ENCODE results near the gene SLC6A7.
"Not testable (repeated sequence)": the region's sequence is repeated elsewhere in the genome, so short reads cannot be mapped to it uniquely, and the experiment has no call there.

SLC6A7 gene

DNA sequence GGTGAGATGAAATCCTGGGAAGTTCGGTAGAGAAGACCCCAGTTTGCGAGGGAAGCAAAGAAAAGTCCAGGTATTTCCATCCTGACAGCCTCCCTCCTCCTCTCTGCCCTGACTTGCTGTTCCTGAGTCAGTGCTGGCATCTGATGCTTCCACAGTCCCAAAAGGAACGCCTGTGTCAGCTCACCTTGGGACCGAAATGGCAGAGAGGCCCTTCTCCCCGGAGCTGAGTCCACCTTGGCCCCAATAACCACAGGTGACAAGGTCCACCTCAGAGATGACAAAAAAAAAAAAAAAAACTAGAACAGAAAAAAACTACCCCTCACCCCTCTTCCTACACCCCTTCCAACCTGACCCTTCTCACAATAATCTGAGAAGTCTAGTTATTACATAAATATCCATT is 31.6 kb downstream of the SLC6A7 start:
- DNase-seq, result no peak

DNA sequence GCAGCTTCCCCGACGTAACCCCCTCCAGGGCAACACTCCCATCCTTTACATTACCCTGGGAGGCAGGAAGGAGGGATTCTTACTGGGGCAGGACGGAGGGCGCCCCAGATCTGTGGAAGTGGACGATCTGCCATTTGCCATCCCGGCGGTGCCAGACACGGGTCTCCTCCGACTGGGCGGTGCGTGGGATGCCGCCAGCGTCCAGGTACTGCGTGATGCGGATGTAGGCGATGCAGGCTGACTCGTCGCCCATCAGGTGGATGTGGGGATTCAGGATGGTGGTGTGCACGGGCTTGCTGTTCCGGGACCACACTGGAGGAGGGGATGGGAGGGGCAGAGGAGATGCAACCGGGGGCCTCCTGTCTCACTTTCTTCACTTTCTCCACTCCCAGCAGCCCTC is 33.0 kb downstream of the SLC6A7 start:
- DNase-seq, result peak; percentile 16

DNA sequence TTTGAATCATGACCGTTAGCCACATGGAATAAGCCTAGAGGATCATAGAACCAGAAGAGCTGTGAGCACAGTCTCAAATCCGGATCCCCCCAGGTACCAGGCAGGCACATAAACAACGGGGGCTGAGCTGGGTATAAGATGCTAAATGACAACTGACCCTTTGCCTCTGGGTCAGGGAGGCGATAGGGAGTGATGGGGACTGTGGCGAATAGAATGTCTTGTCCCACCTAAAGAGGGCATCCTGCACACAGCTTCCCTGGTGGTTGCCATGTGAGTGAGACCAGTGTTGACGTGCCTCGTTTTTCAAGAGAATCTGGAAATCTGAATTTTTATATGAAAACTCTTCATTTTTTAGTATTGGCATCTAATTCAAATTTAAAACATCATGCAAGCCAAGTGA is 33.6 kb downstream of the SLC6A7 start:
- DNase-seq, result no peak

DNA sequence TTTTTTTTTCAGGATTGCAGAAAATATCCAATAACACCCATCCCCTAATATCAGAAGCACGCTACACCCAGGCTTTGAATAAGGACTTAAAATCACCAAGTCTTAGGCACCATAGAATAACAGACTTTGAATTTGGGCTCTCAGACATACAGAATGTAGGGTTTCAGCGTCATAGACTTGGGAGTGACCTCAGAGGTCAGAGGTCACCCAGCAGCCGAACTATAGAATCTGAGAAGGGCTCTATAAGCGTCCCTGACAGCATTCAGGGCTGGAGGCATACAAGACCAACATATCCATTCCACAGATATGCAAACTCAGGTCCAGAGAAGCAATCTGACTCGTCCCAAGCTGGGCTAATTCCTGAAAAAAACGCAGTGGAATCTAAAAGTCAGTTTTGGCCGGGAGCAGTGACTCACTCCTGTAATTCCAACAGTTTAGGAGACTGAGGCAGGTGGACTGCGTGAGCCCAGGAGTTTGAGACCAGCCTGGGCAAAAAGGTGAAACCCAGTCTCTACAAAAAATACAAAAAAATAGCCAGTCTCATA is 34.7 kb downstream of the SLC6A7 start:
- no peak for DNase-seq

DNA sequence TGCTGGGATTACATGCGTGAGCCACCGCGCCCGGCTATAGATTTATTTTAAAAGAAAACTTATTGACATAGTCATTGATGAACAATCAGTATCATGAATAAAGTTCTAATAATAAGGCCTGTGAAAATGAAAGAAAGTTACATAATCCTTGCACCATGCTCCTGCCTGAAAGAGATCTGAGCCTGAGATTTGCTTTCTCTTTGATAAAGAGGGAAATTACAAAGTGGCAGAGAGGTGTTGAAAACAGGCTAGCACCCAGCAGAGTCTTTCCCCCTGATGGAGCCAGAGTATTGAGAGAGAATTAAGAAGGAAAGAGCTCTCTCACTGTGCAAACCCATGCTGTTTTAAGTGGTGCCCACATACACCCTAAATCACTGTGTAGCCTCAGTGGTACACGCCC is 37.2 kb downstream of the SLC6A7 start:
- no peak for DNase-seq

DNA sequence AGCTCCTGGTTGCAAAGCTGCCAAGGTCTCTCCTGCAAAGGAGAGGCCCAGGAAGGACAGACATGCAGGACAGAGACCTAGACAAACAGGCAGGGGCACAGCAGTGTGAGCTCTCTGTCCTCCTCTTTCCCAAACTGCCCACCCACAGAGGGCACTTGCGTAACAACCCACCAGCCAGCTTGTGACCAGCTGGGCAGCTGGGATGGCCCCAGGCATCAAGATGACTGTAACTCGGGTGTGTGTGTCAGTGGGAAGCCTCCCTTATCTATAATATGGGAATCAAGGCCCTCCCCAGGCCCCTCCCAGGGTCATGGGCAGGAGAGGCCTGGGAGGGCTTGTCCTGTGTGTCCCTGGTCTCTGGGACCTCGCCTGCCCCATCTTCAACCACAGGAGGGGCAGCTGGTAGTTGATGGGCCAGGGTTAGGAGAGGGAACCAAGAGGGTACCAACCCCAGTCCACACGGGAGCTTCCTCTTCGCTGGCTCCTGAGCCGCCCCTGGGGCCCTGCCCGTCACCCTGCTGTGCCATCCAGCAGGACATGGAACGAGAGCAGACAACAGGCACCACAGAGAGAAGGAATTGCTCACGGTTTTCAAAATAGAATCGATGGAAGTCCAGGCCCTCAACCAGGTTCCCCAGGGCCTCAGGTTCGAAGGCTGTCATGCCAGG is 37.9 kb downstream of the SLC6A7 start:
- DNase-seq, result no peak

DNA sequence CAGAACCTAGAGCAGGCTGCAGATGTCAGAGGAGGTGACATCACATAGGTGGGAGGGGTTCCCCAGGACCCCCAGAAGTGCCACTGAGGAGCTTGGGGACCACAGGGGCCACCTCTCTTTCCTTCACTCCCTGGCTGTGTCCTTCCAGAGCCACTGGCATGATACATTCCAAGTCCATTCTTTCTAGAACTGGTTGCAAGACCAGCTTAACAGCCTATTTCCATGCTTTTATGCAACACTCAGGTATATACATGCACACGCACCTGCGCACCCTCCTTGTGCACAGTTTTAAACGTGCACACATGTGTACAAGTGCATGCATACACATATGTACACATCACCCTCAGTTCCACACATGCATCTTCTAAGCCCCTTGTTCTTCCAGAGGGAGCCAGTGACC is 39.7 kb downstream of the SLC6A7 start:
- no peak for DNase-seq

DNA sequence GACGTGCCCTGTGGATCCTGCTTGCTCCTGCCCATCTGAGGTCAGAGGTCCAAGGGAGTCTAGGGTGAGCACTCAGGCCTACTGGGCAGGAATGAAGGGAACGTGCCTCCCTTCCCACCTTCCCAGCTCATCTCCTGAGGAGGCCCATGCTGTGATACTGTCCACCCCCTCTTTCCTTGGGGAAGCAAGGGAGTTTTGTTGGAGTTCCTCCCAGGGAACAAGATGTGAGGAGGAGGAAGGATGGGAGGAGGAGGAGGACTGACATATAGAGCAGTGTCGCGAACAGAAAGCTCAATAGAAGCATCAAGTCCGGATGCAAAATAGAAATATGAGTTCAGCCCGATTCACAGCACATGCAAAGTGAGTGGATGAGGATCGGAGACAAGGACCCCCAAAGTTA is 41.0 kb downstream of the SLC6A7 start:
- no peak for DNase-seq

DNA sequence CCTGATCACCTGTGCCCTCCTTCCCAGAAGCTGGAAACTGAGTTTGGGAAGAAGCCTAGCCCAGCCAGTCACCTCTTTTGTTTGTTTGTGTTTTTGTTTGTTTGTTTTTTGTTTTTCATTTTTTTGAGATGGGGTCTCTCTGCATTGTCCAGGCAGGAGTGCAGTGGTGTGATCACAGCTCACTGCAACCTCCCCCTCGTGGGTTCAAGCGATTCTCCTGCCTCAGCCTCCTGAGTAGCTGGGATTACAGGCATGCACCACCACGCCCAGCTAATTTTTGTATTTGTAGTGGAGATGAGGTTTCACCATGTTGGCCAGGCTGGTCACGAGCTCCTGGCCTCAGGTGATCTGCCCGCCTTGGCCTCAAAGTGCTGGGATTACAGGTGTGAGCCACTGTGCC is 43.8 kb downstream of the SLC6A7 start:
- DNase-seq, result not testable (repeated sequence)

DNA sequence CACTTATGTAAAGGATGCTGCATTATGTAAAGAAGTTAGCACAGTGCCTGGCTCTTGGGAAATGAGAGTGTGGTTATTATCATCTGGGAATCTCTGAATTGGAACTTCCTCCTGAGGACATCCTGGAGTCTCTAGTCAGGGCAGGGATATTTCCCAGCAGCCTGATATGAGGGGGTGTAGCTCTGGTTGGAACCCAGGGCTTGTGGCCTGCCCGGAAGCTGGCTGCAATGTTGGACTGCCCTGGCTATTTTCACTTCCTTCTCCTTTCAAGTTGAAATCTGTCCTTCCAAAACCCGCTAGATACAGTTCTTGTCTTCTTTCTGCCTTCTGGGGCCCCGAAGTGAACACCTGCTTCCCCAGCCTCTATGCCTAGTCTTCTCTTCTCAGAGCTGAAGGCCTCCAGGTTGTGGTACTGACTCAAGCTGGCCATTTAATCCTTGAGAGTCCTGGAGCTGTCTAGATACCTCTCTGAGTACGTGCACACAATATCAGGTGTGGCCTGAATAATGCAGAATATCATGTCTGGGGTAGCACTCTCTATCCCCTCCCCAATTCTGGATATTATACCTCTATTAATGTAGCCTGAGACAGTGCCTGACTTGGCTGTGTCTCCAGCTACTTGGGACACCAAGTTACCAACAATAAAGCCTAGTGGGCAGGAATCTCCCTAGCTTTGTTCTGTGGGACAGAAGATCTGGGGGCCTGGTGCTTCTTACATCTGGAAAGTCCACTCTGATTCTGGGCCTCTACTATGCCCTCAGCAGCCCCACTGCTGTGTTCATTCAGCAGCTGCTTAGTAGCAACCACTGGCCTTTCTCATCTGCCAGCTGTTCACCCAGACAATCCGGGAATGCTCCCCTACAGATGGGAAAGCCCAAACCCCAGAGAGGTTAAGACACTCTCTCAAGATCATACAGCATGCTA is 45.0 kb downstream of the SLC6A7 start:
- no peak for DNase-seq

DNA sequence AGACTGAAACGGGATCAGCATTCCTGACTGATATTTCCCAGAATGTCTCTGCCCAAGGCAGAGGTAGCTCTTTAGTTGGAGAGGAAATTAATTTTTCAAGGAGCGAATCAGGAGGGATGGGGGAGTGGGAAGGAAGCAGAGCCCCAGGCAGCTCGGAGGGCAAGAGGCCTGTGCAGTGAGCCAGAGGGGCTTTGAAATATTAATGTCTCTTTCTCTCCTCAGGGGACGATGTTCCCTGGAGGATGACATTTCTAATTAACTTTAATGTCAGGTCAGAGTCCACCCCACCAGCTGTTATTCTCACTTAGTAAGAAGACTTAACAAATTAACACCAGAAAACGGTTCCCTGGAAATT is 45.6 kb downstream of the SLC6A7 start:
- no peak for DNase-seq

DNA sequence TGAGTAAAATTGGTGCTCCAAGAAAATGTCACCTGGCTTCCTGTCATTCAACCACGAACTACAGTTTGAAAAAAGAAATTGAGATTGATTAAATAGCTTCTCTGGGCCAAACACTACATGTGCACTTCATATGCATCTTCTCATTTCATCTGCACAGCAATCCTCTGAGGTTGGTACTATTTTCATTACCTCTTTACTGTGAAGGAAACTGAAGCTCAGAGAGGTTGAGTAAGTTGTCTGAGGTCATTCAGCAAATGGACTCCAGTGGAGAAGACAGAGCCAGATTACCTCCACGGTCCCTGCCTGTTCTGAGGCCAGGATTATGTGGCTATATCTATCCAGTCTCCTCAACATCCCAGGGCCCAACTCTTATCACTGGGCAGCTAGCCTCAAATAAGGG is 46.5 kb downstream of the SLC6A7 start:
- no peak for DNase-seq

DNA sequence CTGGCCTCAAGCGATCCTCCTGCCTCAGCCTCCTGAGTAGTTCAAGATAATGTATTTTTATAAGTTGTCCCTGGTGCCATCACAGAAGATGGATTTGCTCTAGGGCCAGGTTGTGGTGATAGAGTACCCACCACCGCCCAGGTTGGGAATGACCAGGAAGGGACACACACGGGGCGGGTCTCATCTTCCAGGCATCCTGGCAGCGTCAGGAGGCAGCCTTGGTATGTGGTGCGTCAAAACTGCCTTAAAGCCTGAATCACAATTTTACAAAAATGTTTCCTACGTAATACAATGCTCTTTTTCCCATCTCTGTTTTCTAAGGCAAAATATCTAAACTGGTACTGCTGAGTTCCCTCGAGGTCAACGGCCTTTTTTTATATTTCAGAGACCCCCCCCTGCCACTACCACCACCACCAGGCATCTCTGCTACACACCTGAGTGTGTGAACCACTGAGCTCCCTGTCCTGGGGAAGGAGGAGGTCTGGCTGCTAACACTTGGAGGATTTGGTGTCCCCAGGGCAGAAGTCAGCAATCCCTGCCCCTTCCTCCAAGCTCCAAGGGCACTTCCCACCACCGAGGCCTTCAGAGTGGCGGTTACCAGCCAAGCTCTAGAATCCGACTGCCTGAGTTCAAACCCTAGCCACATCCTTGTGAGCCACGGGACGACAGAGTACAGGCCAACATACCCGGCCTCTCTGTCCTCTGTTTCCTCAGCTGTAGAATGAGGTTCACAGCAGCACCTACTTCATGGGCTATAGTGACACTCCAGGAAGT is 47.3 kb downstream of the SLC6A7 start:
- DNase-seq, result no peak

DNA sequence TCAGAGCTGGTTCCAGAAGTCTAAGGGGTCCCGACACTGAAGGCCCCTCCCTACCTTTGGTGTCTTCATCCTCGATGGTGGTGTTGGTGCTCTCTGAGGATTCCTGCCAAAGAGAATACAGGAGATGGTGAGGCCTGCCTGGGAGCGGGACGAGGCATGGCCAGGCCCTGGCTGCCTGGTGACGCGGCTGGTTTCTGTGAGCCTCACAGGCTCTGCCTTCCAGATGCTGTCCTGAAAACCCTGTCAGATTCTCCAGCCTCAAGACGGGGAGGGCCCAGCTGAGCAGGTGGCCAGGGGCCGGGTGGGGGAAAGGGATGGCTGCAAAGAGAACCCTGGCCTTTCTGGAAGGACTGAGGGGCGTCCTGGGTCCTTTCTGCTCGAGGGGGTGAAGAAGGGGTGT is 48.8 kb downstream of the SLC6A7 start:
- no peak for DNase-seq

DNA sequence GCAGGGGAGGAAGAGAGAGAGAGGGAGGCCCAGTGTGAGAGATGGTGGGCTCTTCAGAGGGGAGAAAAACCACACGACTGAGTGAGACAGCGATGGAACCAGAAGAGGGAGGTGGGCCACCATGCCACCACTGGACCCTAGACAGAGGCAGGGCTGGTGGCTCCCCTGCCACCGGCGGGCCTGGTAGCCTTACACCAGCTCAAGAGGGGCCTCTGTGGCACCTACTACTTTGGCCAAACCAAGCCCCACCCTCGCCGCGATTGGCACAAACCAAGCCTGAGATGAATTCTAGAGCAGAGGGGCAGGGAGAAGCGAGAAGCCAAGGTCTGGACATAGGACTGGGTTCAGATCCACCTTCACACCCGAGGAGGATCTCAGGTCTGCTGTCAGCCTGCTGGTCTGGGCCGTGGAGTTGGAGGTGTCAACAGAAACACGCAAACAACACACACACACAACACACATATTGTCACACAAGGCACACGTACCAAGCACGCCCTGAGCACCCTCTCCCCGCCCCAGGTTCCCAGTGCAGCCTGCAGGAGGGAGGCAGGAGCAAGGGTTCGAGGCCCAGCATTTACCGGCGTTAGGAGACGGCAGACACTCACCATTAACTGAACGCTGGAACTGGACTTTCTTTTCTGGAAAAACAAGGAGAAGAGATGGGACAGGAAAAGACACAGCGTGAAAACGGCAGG is 49.4 kb downstream of the SLC6A7 start:
- no peak for DNase-seq

DNA sequence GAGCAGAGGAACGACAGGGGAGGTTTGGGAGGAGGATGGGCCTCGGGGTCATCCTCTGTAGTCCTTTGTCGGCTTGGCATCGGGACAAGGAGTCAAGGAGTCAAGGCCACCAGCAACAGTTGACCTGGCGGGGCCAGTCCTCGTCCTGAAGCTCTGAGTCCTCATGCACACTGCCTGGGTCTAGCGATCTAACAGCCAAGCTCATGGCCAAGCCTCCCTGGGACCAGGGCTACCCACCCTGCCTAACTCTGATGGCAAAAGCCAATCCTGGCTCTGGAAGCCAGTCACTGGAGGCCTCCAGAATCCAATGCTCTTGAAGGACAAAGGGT is 49.9 kb downstream of the SLC6A7 start:
- DNase-seq, result no peak

DNA sequence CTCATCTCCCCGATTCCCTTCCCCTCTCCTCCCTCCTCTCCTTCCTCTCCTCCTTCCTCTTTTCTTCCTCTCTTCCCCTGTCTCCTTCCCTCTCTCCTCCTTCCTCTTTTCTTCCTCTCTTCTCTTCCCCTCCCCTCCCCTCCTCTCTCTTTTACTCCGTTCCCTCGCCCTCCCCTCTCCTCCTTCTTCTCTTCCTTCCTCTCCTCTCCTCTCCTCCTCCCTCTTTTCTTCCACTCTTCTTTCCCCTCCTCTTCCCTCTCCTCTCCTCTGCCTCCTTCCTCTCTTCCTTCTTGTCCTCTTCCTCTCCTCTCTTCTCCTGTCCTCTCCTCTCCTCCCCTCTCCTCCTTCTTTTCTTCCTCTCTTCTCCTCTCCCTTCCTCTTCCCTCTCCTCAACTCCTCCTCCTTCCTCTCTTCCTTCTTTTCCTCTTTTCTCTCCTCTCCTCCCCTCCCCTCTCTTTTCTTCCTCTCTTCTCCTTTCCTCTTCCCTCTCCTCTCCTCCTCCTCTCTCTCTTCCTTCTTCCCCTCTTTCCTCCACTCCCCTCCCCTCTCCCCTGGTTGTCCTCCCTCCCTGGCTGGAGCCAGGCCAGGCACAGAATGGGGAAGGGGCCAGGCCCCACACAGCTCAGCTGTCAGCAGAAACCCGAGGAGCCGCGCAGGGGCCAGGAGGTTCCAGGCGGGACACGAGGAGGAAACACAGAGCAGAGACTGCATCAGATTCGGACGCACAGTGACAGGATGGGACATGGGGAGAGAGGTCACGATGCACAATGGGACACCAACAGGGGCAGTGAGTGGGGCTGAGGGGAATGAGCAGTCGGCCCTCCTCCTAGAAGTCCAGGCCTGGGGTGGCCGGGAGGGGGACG is 51.7 kb downstream of the SLC6A7 start:
- DNase-seq, result peak; percentile 54

DNA sequence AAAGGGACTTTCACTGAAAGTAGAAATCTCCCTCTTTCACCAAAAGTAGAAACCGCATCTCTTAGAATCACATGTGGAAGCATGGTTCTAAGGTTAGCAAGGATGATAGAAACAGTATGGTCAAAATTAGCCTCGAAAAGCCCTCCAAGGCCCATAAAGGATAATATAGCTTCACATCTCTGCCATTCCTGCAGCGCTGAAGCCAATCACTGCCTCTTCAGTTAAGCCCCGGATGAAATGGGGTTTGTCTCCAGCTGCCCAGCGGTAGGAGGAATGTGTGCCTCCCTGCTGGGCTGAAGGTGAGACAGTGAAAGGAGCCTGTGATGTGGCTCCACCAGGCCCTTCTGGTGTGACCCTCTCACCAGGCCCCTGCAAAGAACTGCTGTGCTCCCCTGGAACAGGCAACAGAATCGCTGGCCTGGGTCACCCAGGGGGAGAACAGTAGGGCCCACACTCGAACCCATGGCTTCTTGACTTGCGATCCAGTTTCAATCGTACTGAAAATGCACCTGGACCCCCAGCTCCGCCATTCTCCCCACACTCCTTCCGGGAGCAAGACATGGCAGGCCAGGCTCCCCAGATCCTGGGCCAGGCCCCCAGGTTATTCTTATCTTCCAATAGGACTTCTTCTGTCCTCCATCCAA is 52.5 kb downstream of the SLC6A7 start:
- no peak for DNase-seq

DNA sequence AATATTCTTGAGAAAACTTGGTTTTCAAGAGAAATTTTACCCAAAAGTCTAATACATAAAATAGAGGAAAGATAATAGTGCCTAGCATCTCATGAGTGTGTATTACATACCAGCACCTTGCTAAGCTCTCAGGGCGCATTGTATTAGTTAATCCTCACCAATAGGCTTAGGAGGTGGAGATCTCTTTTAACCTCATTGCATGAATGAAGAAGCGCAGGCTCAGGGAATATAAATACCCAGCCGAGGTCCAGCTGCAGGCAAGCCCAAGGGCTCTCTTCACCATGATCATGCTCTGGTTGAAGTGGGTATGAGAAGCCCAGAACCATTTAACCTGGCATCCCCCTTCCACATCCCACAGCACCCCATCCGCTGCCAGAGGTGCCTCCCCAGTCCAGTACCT is 53.7 kb downstream of the SLC6A7 start:
- no peak for DNase-seq

DNA sequence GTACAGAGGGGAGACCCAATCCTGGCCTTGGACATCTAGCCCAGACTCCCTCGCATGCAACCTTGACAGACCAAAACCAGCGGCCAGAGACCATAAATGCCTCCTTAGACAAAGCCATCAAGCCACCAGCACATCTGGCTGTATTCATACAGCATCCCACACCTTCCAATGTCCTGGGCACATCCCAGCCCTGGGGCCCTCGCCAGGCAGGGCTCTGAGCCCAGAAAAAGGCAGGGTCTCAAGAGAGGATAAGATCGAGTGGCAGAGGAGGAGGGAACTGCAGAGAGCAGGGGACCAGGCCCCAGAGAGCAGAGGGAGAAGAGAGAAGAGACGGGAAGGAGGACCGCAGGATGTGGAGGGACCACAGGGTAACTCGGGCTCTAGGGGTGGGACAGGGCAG is 54.3 kb downstream of the SLC6A7 start:
- no peak for DNase-seq

DNA sequence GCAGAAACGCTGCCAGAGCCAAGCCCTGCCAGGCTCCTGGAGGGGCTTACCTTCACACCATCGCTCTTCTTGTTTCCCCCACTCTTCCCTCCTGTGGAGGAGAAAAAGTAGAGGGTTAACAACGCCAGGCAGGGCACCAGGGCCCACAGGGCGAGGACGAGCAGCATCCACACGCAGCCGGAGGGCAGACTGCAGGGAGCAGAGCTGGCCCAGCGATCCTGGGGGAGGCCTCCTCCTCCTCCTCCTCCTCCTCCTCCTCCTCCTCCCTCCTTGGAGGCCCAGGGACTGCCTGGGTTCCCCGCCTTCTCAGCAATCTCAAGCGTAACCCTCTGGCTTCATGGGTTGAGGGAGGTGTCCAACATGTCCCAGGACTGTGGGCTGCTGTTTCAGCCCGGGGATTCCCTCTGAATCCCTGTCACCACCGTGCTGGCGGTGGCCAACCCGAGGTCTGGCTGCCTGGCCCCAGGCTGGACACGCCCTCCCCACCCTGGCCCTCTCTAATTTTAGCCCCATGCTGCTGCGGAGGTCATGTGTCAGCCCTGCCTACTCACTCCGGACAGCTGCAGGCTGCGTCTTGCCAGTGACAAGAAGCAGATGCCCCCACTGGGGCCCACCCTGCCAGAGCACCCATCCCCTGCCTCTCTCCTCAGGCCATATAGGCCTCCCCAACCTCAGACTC is 55.4 kb downstream of the SLC6A7 start:
- peak; percentile 84 for DNase-seq
